H1 (cell line): ENCODE data around the gene NFKBIZ. TPM values are rescaled to one million over a fixed set of nuclear protein-coding genes. Genes with fewer than 3 reads are reported as not detected.

ENCODE experiments used
- FOSL1 ChIP-seq: IDR thresholded peaks from 2 replicates; pipeline ENCODE4 v1.6.1; 2011; ENCODE audit warnings: mild to moderate bottlenecking, low read depth, low read length, moderate library complexity; ENCODE audit not compliant: insufficient read depth
- KDM1A ChIP-seq: fragments of 200-600, 300-600 bp; sonication (generic); IDR thresholded peaks from 2 replicates; pipeline ENCODE4 v1.7.1; 2016; ENCODE audit warnings: mild to moderate bottlenecking, low read length, borderline replicate concordance
- polyA plus RNA-seq, 7 experiments: library from polyadenylated mRNA; depleted of rRNA in 3 of 7; stranded (reverse) in 5 of 7; unstranded in 2 of 7; fragments of >200 nt in 5 of 7; fragments of 200-250 nt in 2 of 7; gene quantifications; 1 replicate in 5 of 7; 2 replicates in 1 of 7; 4 replicates in 1 of 7; pipeline versions ENCODE4 v1.2.1 to v1.2.3, GENCODE V29; 2011 to 2013; ENCODE audit warnings: missing spikeins in 2 of 7, mixed read lengths in 2 of 7
- total RNA-seq: library from RNA; stranded (reverse); fragmentation: NEBNext Ultra II Directional; extraction: Animal tissue kit (Norgen Biotek cat#: 25700); gene quantifications from 2 replicates; pipeline ENCODE4 v1.2.1, GENCODE V29; 2021
- TF ChIP-seq, protein P1 (sequence below): fragments of 300-600 bp; sonication (generic); IDR thresholded peaks from 2 replicates; pipeline ENCODE4 v1.7.1; 2012; ENCODE audit warnings: low read length, moderate library complexity, mild to moderate bottlenecking, inconsistent platforms; ENCODE audit not compliant: insufficient replicate concordance

NFKBIZ gene
- total and polyA plus RNA-seq, 2 of the 8 experiments (the other 6 are each of a cell fraction or from before 2014, with no cell fraction given): 7.2 to 24.5 TPM

DNA sequence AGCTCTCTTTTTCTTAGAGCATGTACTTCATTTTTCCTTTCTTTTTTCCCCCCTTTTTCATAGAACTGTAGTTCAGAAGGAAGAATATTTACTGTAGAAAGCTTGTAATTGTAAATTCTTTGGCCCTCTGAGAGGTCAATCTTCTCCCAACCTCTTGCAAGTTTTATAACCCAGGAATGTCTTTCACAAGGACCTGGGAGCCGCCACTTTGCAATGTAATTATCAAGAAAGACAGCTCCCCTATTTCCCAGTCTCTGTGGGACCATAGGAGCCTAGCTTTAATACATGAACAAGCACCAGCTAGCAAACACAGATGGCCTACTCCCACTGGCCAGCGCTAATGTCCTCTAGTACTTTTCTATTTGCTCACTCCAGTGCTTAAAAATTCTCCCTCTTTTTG is 51.4 kb downstream of the NFKBIZ start (continued):
- TF ChIP-seq, protein P1, sequence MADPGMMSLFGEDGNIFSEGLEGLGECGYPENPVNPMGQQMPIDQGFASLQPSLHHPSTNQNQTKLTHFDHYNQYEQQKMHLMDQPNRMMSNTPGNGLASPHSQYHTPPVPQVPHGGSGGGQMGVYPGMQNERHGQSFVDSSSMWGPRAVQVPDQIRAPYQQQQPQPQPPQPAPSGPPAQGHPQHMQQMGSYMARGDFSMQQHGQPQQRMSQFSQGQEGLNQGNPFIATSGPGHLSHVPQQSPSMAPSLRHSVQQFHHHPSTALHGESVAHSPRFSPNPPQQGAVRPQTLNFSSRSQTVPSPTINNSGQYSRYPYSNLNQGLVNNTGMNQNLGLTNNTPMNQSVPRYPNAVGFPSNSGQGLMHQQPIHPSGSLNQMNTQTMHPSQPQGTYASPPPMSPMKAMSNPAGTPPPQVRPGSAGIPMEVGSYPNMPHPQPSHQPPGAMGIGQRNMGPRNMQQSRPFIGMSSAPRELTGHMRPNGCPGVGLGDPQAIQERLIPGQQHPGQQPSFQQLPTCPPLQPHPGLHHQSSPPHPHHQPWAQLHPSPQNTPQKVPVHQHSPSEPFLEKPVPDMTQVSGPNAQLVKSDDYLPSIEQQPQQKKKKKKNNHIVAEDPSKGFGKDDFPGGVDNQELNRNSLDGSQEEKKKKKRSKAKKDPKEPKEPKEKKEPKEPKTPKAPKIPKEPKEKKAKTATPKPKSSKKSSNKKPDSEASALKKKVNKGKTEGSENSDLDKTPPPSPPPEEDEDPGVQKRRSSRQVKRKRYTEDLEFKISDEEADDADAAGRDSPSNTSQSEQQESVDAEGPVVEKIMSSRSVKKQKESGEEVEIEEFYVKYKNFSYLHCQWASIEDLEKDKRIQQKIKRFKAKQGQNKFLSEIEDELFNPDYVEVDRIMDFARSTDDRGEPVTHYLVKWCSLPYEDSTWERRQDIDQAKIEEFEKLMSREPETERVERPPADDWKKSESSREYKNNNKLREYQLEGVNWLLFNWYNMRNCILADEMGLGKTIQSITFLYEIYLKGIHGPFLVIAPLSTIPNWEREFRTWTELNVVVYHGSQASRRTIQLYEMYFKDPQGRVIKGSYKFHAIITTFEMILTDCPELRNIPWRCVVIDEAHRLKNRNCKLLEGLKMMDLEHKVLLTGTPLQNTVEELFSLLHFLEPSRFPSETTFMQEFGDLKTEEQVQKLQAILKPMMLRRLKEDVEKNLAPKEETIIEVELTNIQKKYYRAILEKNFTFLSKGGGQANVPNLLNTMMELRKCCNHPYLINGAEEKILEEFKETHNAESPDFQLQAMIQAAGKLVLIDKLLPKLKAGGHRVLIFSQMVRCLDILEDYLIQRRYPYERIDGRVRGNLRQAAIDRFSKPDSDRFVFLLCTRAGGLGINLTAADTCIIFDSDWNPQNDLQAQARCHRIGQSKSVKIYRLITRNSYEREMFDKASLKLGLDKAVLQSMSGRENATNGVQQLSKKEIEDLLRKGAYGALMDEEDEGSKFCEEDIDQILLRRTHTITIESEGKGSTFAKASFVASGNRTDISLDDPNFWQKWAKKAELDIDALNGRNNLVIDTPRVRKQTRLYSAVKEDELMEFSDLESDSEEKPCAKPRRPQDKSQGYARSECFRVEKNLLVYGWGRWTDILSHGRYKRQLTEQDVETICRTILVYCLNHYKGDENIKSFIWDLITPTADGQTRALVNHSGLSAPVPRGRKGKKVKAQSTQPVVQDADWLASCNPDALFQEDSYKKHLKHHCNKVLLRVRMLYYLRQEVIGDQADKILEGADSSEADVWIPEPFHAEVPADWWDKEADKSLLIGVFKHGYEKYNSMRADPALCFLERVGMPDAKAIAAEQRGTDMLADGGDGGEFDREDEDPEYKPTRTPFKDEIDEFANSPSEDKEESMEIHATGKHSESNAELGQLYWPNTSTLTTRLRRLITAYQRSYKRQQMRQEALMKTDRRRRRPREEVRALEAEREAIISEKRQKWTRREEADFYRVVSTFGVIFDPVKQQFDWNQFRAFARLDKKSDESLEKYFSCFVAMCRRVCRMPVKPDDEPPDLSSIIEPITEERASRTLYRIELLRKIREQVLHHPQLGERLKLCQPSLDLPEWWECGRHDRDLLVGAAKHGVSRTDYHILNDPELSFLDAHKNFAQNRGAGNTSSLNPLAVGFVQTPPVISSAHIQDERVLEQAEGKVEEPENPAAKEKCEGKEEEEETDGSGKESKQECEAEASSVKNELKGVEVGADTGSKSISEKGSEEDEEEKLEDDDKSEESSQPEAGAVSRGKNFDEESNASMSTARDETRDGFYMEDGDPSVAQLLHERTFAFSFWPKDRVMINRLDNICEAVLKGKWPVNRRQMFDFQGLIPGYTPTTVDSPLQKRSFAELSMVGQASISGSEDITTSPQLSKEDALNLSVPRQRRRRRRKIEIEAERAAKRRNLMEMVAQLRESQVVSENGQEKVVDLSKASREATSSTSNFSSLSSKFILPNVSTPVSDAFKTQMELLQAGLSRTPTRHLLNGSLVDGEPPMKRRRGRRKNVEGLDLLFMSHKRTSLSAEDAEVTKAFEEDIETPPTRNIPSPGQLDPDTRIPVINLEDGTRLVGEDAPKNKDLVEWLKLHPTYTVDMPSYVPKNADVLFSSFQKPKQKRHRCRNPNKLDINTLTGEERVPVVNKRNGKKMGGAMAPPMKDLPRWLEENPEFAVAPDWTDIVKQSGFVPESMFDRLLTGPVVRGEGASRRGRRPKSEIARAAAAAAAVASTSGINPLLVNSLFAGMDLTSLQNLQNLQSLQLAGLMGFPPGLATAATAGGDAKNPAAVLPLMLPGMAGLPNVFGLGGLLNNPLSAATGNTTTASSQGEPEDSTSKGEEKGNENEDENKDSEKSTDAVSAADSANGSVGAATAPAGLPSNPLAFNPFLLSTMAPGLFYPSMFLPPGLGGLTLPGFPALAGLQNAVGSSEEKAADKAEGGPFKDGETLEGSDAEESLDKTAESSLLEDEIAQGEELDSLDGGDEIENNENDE: no peak
- TF ChIP-seq KDM1A (no peak), FOSL1 (no peak)
